GM21367 (cell line): ENCODE measurements around the gene DMXL1.

Source experiments
- ATAC-seq: cut with Tn5 transposase; IDR thresholded peaks from one replicate; pipeline ENCODE4 v1.9.1; 2021; ENCODE audit not compliant: unreplicated experiment

DMXL1 gene

DNA sequence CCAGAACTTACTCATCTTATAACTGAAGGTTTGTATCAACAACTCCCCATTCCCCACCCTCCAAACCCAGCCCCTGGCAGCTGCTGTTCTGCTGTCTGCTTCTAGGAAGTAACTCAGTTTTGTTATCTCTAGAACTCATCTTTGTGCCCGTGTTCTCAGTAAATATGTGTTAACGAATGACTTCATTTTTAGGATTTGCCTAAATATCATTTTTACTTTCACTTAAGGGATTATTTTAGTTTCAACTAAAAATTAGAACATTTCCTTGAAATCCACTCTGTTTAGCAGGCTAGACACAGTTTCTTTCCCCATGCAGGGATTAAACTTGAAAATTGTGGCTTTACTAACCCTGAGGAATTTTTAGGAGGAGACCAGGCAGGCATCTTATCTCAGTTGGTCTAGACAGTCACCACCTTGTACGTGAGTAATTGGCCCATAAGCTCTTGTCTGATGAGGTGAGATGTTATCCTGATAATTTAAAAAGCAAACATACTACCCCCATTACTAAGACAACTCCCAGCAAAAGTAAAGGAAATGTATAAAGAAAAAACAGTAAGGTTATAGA, 216.7 kb downstream of the DMXL1 start:
- no peak for ATAC-seq

DNA sequence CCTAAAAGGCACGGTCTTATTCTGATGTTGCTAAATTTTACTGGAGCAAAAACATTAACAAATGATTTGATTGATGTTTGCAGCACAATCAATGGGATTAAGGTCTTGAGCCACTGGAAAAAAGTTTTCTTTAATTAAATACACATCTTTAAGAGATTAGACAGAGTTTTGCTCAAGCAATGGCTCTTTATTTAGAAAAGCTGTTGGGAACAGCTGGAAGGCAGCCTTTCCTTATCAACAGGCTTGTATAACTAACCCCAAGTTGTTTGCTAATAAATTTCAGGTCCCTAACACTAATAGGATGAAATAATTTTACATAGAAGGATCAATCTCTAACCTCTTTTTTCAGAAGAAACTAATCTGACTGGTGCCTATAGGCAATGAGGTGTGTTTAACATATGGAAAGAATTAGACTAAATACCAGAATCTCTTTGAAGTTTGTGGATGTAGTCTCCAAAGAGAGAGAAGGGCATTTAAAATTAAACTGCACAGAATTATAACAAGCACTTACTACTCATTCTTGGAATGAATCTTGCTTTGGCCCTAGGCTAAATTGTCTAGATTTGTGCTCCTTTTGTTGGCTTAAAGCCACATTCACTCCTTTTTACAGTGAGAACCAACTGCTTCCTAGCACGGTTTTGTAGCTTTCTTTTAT, 217.6 kb downstream of the DMXL1 start:
- ATAC-seq: no peak

DNA sequence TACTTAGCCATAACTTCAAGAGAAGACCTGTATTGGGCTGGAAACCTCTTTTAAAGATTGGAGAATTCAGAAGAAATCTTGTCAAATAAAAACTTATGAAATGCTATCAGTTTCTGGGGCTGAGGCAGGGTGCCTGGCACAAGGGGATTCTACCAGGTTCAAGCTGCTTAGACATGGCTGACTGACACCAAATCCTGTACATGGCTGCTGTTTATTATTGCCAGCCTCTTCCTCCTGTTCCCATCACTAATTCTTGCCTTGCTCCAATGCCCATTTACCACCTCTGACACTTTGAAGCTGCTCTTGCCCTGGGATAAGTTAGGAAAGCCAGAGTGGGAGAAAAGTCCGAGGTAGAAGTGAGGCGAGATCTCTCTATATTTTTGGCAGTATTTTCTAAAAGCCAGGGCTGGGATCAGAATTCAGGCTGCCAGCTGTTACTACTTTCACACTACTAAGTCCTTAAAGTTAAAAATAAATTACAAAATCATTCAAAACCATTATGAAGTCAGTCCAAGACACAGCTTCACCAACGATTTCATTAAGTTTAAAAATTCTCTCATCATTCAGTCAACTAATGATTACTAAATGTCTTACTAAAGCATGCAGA, 218.7 kb downstream of the DMXL1 start:
- no peak for ATAC-seq

DNA sequence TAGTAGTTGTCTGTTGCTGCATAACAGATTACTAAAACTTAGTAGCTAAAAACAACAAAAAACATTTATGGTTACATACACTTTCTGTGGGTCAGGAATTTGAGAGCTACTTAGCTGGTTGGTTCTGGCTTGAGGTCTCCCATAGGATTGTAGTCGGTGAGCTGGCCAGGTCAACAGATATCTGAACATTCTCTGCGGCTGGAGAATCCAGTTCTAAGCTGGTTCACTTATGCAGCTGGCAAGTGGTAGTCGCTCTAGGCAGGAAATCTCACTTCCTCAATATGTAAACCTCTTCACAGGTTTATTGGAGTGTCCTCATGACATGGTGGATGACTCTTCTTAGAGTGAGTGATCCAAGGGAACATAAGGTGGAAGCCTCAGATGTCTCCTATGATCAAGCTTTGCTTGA, 219.3 kb downstream of the DMXL1 start:
- peak; percentile 89 for ATAC-seq

DNA sequence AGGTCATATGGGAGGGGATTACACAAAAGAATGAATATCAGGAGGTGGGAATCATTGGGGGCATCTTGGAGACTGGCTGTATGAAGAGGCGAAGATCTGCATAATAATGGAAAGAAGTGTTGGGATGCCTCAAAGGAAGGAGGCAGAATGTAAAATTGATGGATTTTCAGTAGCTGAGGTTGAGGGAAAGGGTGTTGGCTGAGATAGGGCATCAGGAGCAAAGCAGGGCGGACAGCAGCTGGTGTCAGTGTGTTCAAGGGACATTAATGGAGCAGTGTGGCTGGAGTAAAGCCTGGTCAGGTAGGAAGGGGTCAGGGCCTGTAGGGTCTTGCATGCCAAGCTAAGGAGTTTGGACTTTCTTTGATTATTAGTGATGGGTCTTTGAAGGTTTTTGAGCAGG, 219.7 kb downstream of the DMXL1 start:
- no peak for ATAC-seq

DNA sequence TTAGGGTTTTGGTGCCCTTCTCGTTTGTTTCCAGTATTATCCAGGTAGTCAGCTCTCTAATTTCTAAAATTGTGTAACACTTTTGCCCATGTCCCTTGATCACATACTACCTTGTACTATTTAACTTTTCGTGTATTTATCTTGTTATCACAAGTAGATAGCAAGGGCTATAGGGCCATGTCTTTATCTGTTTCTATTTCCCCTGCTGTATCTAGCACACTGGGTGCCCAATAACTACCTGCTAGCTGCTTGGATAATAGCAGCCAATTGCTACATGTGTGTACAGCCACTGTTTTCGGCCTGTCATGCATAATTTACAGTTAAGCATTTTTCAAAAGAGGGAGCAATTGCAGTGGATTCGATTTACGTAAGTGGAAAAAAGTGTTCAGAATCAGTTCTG, 220.2 kb downstream of the DMXL1 start:
- ATAC-seq: no peak

DNA sequence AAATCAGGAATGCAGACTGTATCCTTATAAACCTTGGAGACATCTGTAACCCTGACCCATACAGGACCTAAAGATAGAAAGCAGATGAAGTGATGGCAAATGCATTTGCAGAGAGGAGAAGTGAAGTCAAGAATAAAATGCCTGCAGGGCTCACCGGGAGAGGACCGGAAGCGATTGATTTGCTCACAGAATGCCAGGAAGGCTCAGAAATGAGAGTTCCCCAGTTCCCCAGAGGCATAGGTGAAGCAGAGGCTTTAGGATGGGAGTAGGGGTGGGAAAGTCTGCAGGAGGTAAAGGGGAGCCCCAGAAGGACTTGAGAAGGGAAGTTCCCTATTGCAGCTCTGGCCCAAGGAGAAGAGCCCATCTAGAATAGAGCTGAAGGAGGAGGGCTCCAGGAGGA, 221.0 kb downstream of the DMXL1 start:
- no peak for ATAC-seq

DNA sequence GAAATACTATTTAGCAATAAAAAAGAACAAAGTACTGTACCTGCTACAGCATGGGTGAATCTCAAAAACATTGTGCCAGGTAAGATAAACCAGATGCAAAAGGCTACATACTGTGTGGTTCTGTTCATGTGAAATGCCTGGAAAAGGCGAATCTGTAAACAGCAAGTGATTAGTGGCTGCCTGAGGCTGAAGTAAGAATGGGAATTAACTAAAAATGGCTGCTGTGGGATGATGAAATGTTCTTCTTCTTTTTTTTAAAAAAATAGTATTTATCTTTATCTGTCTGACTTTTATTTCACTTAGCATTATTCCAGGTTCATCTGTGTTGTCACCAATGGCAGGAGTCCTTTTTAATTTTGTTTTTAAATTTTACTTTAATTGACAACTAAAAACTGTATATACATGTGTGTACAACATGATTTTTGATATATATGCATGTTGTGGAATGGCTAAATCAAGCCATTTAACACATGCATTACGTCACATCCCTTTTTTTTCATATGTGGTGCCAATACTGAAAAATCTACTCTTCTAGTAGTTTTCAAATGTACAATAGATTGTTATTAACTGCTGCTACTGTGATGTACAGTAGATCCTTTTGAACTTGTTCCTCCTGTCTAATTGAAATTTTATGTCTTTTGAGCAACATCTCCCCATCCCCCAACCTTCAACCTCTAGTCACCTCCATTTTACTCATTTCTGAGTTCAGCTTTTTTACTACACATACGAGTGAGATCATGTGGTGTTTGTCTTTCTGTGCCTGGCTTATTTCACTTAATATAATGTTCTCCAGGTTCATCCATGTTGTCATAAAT, 222.0 kb downstream of the DMXL1 start:
- ATAC-seq: no peak

DNA sequence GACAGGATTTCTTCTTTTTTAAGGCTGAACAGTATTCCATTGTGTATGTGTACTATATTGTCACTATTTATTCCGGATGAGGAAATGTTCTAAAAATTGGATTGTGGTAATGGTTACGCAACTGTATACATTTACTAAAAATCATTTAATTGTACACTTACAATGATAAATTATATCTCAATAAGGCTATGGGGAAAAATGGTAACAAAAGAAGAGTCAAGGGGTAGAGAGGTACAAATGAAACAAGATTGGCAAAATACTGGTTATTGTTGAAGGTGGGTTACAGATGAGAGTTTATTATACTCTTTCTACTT, 222.6 kb downstream of the DMXL1 start:
- no peak for ATAC-seq
